RWPE2 (cell line): ENCODE measurements around the gene ALOX5AP.
A peak's percentile ranks its signal among the peaks of the same experiment; 100 is the strongest.

Source experiments
- ATAC-seq: fragments of 200-7000 bp; cut with Tn5 transposase; 3 replicates; pipeline ENCODE4 v1.9.1; 2021; ENCODE audit warnings: low read depth
- DNase-seq: peaks from one replicate; pipeline ENCODE4 v3.0.0-alpha.2; 2020; ENCODE audit warnings: low spot score
- H3K27ac ChIP-seq: fragments of 450-650 bp; 2 replicates; pipeline ENCODE4 v1.5.1; 2017; ENCODE audit warnings: mild to moderate bottlenecking; ENCODE audit not compliant: poor library complexity, severe bottlenecking
- H3K27me3 ChIP-seq: fragments of 250-450 bp; sonication (Bioruptor Pico); 2 replicates; pipeline ENCODE4 v1.5.1; 2021; ENCODE audit warnings: mild to moderate bottlenecking, moderate library complexity; ENCODE audit not compliant: insufficient read depth, poor library complexity, severe bottlenecking
- H3K36me3 ChIP-seq: fragments of 250-450 bp; sonication (Bioruptor Pico); 2 replicates; pipeline ENCODE4 v1.5.1; 2020; ENCODE audit warnings: low read depth, mild to moderate bottlenecking, moderate library complexity
- H3K4me1 ChIP-seq: fragments of 250-450 bp; sonication (Bioruptor Pico); 2 replicates; pipeline ENCODE4 v1.5.1; 2021; ENCODE audit warnings: mild to moderate bottlenecking, moderate library complexity; ENCODE audit not compliant: insufficient read depth, poor library complexity, severe bottlenecking
- H3K4me3 ChIP-seq: fragments of 250-450 bp; sonication (Bioruptor Pico); 2 replicates; pipeline ENCODE4 v1.5.1; 2021; ENCODE audit warnings: mild to moderate bottlenecking, moderate library complexity; ENCODE audit not compliant: severe bottlenecking
- H3K9me3 ChIP-seq: fragments of 250-450 bp; sonication (Bioruptor Pico); 2 replicates; pipeline ENCODE4 v1.5.1; 2021; ENCODE audit warnings: mild to moderate bottlenecking, moderate library complexity; ENCODE audit not compliant: severe bottlenecking
- CTCF ChIP-seq: fragments of 450-650 bp; IDR thresholded peaks from one replicate; pipeline ENCODE4 v1.5.1; 2017; ENCODE audit warnings: mild to moderate bottlenecking, moderate library complexity; ENCODE audit not compliant: poor library complexity, severe bottlenecking

The ALOX5AP gene

GRCh38 chr13:30735025-30735871 lies at the start of gene ALOX5AP:
Gene ALOX5AP, plus strand, starts transcription at chr13:30735543. Its CDS starts 63 bp downstream, at chr13:30735606.
- no peak for TF ChIP-seq CTCF
- peak within 1 kb of the TSS; percentile 67 for H3K27ac ChIP-seq

DNA sequence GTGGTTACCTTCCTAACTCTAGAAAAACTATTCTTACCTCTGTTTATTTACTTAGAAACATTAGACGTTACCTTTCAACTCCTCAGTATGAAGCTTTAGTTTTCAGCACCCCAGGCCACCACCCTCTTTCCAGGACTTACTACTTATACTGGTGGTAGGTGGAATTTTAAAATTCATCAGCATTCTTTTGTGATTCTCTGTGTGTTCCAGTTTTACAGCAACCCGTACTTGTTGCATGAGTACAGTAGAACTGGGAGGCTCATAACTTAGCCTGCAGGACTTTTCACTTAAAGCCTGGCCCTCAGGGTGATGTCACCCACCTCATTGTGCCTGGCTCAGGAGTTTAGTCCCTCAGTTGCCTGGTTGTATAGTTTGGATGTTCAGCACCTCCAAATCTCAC lies 49.4 kb upstream of the ALOX5AP start:
- Histone ChIP-seq H3K4me3 (no peak overlapping the region), H3K9me3 (no peaks in the 10 kb centered on the region), H3K27ac (no peak overlapping the region), H3K4me1 (peaks cover 4% of the 10 kb centered on the region), H3K27me3 (no peaks in the 10 kb centered on the region), H3K36me3 (no peaks in the 10 kb centered on the region)
- no peak for DNase-seq
- ATAC-seq, result no peak
- TF ChIP-seq CTCF, result no peak

More at GRCh38 chr13:30735025-30735871, at the start of gene ALOX5AP:
- DNase-seq (no peak), ATAC-seq (no peak)
- Histone ChIP-seq H3K4me3 (no peak within 1 kb of the TSS), H3K4me1 (peaks cover 27% of the 10 kb centered on the region), H3K27me3 (no peaks in the 10 kb centered on the region), H3K9me3 (no peaks in the 10 kb centered on the region), H3K36me3 (no peaks in the 10 kb centered on the region)

- ATAC-seq, result no peak
- no peaks in the 10 kb centered on the region for H3K9me3 ChIP-seq
- H3K4me3 ChIP-seq, result no peak overlapping the region
- H3K27me3 ChIP-seq, result no peaks in the 10 kb centered on the region
- no peak for TF ChIP-seq CTCF
- DNase-seq, result no peak
- H3K27ac ChIP-seq, result no peak overlapping the region
- no peaks in the 10 kb centered on the region for H3K36me3 ChIP-seq
- peaks cover 4% of the 10 kb centered on the region for H3K4me1 ChIP-seq
These were observed 47.7 kb upstream of the ALOX5AP start for GRCh38 chr13:30687601-30688000.

- H3K27ac ChIP-seq, result peak overlapping the region; percentile 30
- H3K4me3 ChIP-seq, result no peak overlapping the region
- no peak for ATAC-seq
- H3K4me1 ChIP-seq, result peaks cover 4% of the 10 kb centered on the region
- H3K27me3 ChIP-seq, result no peaks in the 10 kb centered on the region
- no peak for DNase-seq
- no peaks in the 10 kb centered on the region for H3K36me3 ChIP-seq
- no peaks in the 10 kb centered on the region for H3K9me3 ChIP-seq
- TF ChIP-seq CTCF, result no peak
These were observed 45.6 kb upstream of the ALOX5AP start for GRCh38 chr13:30689752-30690151.
